ENCODE data around the gene SNAP23. TPM values are rescaled to one million over a fixed set of nuclear protein-coding genes. Genes with fewer than 3 reads are reported as not detected.

SNAP23 gene
- total RNA-seq, 1 experiment from 2014 or later = 63.2 TPM

DNA sequence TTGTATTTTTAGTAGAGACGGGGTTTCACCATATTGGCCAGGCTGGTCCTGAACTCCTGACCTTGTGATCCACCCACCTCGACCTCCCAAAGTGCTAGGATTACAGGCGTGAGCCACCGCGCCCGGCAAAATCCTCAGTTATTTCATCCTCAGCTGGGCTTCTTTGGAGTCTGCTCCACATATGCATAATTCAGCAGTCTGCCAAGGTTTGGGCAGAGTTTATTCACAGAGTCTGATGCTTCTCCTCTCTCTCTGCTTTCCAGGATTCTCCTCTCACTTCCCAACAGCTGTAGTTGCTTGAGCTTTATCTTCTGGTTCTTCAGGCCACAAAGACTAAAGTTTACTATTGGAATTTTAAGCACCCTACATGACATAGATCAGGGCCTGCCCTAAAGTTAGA lies 12.7 kb upstream of the SNAP23 start:
- TF ChIP-seq, protein P1, sequence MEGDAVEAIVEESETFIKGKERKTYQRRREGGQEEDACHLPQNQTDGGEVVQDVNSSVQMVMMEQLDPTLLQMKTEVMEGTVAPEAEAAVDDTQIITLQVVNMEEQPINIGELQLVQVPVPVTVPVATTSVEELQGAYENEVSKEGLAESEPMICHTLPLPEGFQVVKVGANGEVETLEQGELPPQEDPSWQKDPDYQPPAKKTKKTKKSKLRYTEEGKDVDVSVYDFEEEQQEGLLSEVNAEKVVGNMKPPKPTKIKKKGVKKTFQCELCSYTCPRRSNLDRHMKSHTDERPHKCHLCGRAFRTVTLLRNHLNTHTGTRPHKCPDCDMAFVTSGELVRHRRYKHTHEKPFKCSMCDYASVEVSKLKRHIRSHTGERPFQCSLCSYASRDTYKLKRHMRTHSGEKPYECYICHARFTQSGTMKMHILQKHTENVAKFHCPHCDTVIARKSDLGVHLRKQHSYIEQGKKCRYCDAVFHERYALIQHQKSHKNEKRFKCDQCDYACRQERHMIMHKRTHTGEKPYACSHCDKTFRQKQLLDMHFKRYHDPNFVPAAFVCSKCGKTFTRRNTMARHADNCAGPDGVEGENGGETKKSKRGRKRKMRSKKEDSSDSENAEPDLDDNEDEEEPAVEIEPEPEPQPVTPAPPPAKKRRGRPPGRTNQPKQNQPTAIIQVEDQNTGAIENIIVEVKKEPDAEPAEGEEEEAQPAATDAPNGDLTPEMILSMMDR (conservative IDR thresholded peaks at IDR 0.05) = no peak
- H2BK20ac ChIP-seq (ENCODE audit: low read depth, low read length, poor library complexity, severe bottlenecking) = no peak overlapping the region
- H2BK120ac ChIP-seq (ENCODE audit: low read depth, low read length, poor library complexity, severe bottlenecking) = no peak overlapping the region
- H3K27me3 ChIP-seq (ENCODE audit: insufficient read depth, low read length) = no peaks in the 10 kb centered on the region
- H3K4me3 Mint-ChIP-seq = no peak overlapping the region
- H3K14ac ChIP-seq (ENCODE audit: insufficient read depth, low read length) = no peak overlapping the region
- no peak overlapping the region for H2BK15ac ChIP-seq (ENCODE audit: low read depth, low read length)
- H3K79me2 ChIP-seq (ENCODE audit: insufficient read depth, low read length) = 0 out of 2 replicates have a peak, but pooled peaks cover 3% of the 10 kb centered on the region
- H3K27me3 Mint-ChIP-seq (ENCODE audit: low read depth) = no peaks in the 10 kb centered on the region
- H3K56ac ChIP-seq (ENCODE audit: insufficient read length, low read depth, low read length) = no peak overlapping the region
- H3K4me1 Mint-ChIP-seq = peaks cover 0 to 4% of the 10 kb centered on the region in 2 experiments; a peak in 1 of 4 replicates
- H4K20me1 ChIP-seq (ENCODE audit: control insufficient read depth, insufficient read depth, insufficient read length) = no peaks in the 10 kb centered on the region
- no peak for DNase-seq
- peaks cover 0 to 4% (median 2%) of the 10 kb centered on the region in 3 experiments; a peak in 4 of 7 replicates for H3K36me3 Mint-ChIP-seq (ENCODE audit: insufficient read depth in 1 of 3, low read depth in 3 of 3)
- no peak overlapping the region for H3K18ac ChIP-seq (ENCODE audit: insufficient read length, low read depth, low read length)
- no peak overlapping the region for H3K23ac ChIP-seq (ENCODE audit: insufficient read length, low read depth, low read length)
- no peaks in the 10 kb centered on the region for H3K4me1 ChIP-seq (ENCODE audit: insufficient read depth, low read length)
- no peak overlapping the region for H2BK5ac ChIP-seq (ENCODE audit: insufficient read length, low read length)
- no peak overlapping the region for H4K5ac ChIP-seq (ENCODE audit: insufficient read length, low read depth, low read length)
- no peak overlapping the region for H3K9ac ChIP-seq (ENCODE audit: extremely low read depth, insufficient read length, low read length)
- H3K27ac ChIP-seq (ENCODE audit: insufficient read length, low read depth, low read length) = no peak overlapping the region
- no peak overlapping the region for H2AK5ac ChIP-seq (ENCODE audit: insufficient read length, low read length)
- H3K4me2 ChIP-seq (ENCODE audit: insufficient read depth, insufficient read length, low read length) = no peak overlapping the region
- H2AFZ ChIP-seq (ENCODE audit: low read length) = no peak overlapping the region
- WGBS (ENCODE audit: extremely low coverage, insufficient read length, low lambda C conversion rate) = no CpG with 5 or more reads among the region's 6 CpGs
- H3K23me2 ChIP-seq (ENCODE audit: insufficient read length, low read depth, low read length, poor library complexity, severe bottlenecking) = no peaks in the 10 kb centered on the region
- H4K91ac ChIP-seq (ENCODE audit: insufficient read length, low read depth, low read length) = no peak overlapping the region
- no peak overlapping the region for H4K8ac ChIP-seq (replicated peaks; ENCODE audit: insufficient read length, low read depth, low read length)
- H3K79me1 ChIP-seq (ENCODE audit: insufficient read depth, low read depth, low read length, poor library complexity, severe bottlenecking) = no peaks in the 10 kb centered on the region
- H3K9me3 ChIP-seq (ENCODE audit: control insufficient read depth, low read depth, low read length) = no peaks in the 10 kb centered on the region
- no peak overlapping the region; a peak in 1 of 7 replicates for H3K27ac Mint-ChIP-seq
- no peak overlapping the region for H3K4ac ChIP-seq (ENCODE audit: low read depth, low read length)
- H3K9me3 Mint-ChIP-seq = no peaks in the 10 kb centered on the region
- no peak overlapping the region for H2BK12ac ChIP-seq (ENCODE audit: insufficient read length, low read depth, low read length)
- H3T11ph ChIP-seq (ENCODE audit: low read length) = no peak overlapping the region
